ENCODE data around the gene FAM234B. TPM values are rescaled to one million over a fixed set of nuclear protein-coding genes. Genes with fewer than 3 reads are reported as not detected.

The FAM234B gene
- total RNA-seq, 1 donor from 2014 or later, result 1.8 TPM

GRCh38 chr12:13071305-13072280 is 27.4 kb downstream of the FAM234B start:
- no peak overlapping the region for H3K4me3 ChIP-seq
- no peak for DNase-seq
- peaks cover 48% of the 10 kb centered on the region for H3K36me3 ChIP-seq
- no peak overlapping the region for H3K27ac ChIP-seq (replicated peaks)
- no peaks in the 10 kb centered on the region for H3K4me1 ChIP-seq
- intact Hi-C loops (cut with micrococcal nuclease), result no loop called here
- TF ChIP-seq CTCF (IDR thresholded peaks at IDR 0.05; ENCODE audit: borderline replicate concordance), result no peak
- no peaks in the 10 kb centered on the region for H3K27me3 ChIP-seq (ENCODE audit: low read depth)
- no peaks in the 10 kb centered on the region for H3K9me3 ChIP-seq (replicated peaks)

GRCh38 chr12:13073173-13073572 is 29.0 kb downstream of the FAM234B start:
- H3K27ac ChIP-seq (replicated peaks), result no peak overlapping the region
- no peaks in the 10 kb centered on the region for H3K4me1 ChIP-seq
- TF ChIP-seq CTCF (IDR thresholded peaks at IDR 0.05; ENCODE audit: borderline replicate concordance), result no peak
- H3K4me3 ChIP-seq, result no peak overlapping the region
- peaks cover 41% of the 10 kb centered on the region for H3K36me3 ChIP-seq
- H3K27me3 ChIP-seq (ENCODE audit: low read depth), result no peaks in the 10 kb centered on the region
- no peaks in the 10 kb centered on the region for H3K9me3 ChIP-seq (replicated peaks)
- intact Hi-C loops (cut with micrococcal nuclease), result no loop called here
- DNase-seq, result no peak

GRCh38 chr12:13074396-13075117 is 30.4 kb downstream of the FAM234B start:
- Histone ChIP-seq H3K4me1 (no peaks in the 10 kb centered on the region), H3K4me3 (no peak overlapping the region), H3K9me3 (replicated peaks) (no peaks in the 10 kb centered on the region), H3K27me3 (ENCODE audit: low read depth) (no peaks in the 10 kb centered on the region), H3K27ac (replicated peaks) (no peak overlapping the region), H3K36me3 (peaks cover 29% of the 10 kb centered on the region)
- TF ChIP-seq CTCF (IDR thresholded peaks at IDR 0.05; ENCODE audit: borderline replicate concordance), result no peak
- no peak for DNase-seq
- intact Hi-C loops (cut with micrococcal nuclease), result no loop called here

GRCh38 chr12:13075118-13075480 is 30.9 kb downstream of the FAM234B start:
- intact Hi-C loops (cut with micrococcal nuclease), result no loop called here
- Histone ChIP-seq H3K4me3 (no peak overlapping the region), H3K27ac (replicated peaks) (no peak overlapping the region), H3K27me3 (ENCODE audit: low read depth) (no peaks in the 10 kb centered on the region), H3K36me3 (peaks cover 30% of the 10 kb centered on the region), H3K9me3 (replicated peaks) (no peaks in the 10 kb centered on the region), H3K4me1 (no peaks in the 10 kb centered on the region)
- no peak for DNase-seq
- TF ChIP-seq CTCF (IDR thresholded peaks at IDR 0.05; ENCODE audit: borderline replicate concordance), result no peak

GRCh38 chr12:13075786-13076570 is 31.8 kb downstream of the FAM234B start:
- Histone ChIP-seq H3K4me3 (no peak overlapping the region), H3K36me3 (peaks cover 33% of the 10 kb centered on the region), H3K27me3 (ENCODE audit: low read depth) (no peaks in the 10 kb centered on the region), H3K27ac (replicated peaks) (no peak overlapping the region), H3K9me3 (replicated peaks) (no peaks in the 10 kb centered on the region), H3K4me1 (no peaks in the 10 kb centered on the region)
- intact Hi-C loops (cut with micrococcal nuclease), result no loop called here
- DNase-seq, result no peak
- TF ChIP-seq CTCF (IDR thresholded peaks at IDR 0.05; ENCODE audit: borderline replicate concordance), result no peak
